ENCODE data around the gene RAD52.

RAD52 gene

DNA sequence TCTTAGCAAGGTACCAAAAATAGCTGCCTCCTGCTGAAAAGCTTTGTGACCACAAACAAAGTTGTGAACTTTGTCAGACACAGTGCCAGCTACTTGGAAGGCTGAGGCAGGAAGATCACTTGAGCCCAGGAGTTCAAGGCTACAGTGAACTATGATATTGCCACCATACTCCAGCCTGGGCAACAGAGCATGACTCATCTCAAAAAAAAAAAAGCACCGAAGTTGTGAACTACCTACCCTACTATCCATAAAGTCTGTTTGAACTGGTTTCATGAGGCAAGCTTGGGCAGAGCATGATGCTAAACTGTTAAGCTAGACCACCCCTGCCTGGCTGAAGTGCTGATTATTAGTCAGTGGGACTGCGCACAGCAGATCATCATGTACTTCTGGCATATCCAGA, 75.5 kb downstream of the RAD52 start:
- no peaks in the 10 kb centered on the region for H4K20me1 ChIP-seq (ENCODE audit: insufficient read depth, low read length)
- no peaks in the 10 kb centered on the region for H3K9me3 ChIP-seq (ENCODE audit: insufficient read depth, low read length)
- no peaks in the 10 kb centered on the region for H3K79me2 ChIP-seq (ENCODE audit: low read length)
- H3K4me1 ChIP-seq (ENCODE audit: low read length): peaks cover 8% of the 10 kb centered on the region
- H3K27ac ChIP-seq (ENCODE audit: low read length): no peak overlapping the region
- peaks cover 44% of the 10 kb centered on the region for H3K36me3 ChIP-seq (replicated peaks; ENCODE audit: low read depth, low read length)
- H3K4me2 ChIP-seq (ENCODE audit: low read length): no peak overlapping the region
- no peak overlapping the region for H3K4me3 ChIP-seq (ENCODE audit: low read length)
- no peak overlapping the region for H2AFZ ChIP-seq (ENCODE audit: low read depth, low read length)
- TF ChIP-seq CTCF (IDR thresholded peaks at IDR 0.05; ENCODE audit: low read depth, low read length) (no peak), EZH2phosphoT487 (IDR thresholded peaks at IDR 0.05; ENCODE audit: low read depth) (no peak)
- no peaks in the 10 kb centered on the region for H3K27me3 ChIP-seq (ENCODE audit: low read depth, low read length)
- no peak overlapping the region for H3K9ac ChIP-seq (ENCODE audit: low read length)

DNA sequence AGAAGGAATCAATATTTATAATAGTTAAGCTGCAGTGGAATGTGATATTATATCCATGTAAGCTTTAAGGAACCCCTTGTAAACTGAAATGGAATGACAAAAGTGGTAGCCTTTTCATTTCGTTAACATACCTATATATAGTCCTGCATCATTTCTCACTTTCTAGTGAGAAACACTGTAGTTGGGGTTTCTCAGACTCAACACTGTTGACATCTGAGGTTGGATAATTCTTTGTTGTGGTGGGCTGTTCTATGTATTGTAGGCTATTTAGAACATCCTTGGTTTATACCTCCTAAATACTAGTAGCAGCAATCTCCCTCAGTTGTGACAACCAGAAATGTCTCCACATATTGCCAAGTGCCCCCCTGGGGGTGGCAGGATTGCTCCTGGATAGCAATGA, 79.1 kb downstream of the RAD52 start:
- no peaks in the 10 kb centered on the region for H3K79me2 ChIP-seq (ENCODE audit: low read length)
- peaks cover 45% of the 10 kb centered on the region for H3K36me3 ChIP-seq (replicated peaks; ENCODE audit: low read depth, low read length)
- peaks cover 21% of the 10 kb centered on the region for H3K4me1 ChIP-seq (ENCODE audit: low read length)
- no peak overlapping the region for H2AFZ ChIP-seq (ENCODE audit: low read depth, low read length)
- 0 out of 2 replicates have a peak, but pooled peaks cover 8% of the 10 kb centered on the region for H4K20me1 ChIP-seq (ENCODE audit: insufficient read depth, low read length)
- no peaks in the 10 kb centered on the region for H3K9me3 ChIP-seq (ENCODE audit: insufficient read depth, low read length)
- H3K4me2 ChIP-seq (ENCODE audit: low read length): no peak overlapping the region
- no peaks in the 10 kb centered on the region for H3K27me3 ChIP-seq (ENCODE audit: low read depth, low read length)
- H3K27ac ChIP-seq (ENCODE audit: low read length): no peak overlapping the region
- no peak overlapping the region for H3K4me3 ChIP-seq (ENCODE audit: low read length)
- H3K9ac ChIP-seq (ENCODE audit: low read length): no peak overlapping the region
- TF ChIP-seq CTCF (IDR thresholded peaks at IDR 0.05; ENCODE audit: low read depth, low read length) (no peak), EZH2phosphoT487 (IDR thresholded peaks at IDR 0.05; ENCODE audit: low read depth) (no peak)

DNA sequence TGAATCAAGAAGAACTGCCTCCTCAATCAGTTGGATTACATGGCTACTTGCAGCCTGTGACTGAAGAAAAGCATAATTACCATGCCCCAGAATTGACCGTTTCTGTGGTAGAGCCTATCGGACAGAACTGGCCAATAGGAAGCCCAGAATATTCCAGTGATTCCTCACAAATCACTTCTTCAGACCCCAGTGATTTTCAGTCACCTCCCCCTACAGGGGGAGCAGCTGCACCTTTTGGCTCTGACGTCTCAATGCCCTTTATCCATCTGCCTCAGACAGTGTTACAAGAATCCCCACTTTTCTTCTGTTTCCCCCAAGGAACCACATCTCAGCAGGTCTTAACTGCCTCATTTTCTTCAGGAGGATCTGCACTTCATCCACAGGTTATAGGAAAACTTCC, 80.8 kb downstream of the RAD52 start:
- Histone ChIP-seq H3K4me3 (ENCODE audit: low read length) (no peak overlapping the region), H3K27ac (ENCODE audit: low read length) (peak overlapping the region; percentile 40; the same call in 1 of the 2 replicates), H3K27me3 (ENCODE audit: low read depth, low read length) (no peaks in the 10 kb centered on the region), H4K20me1 (ENCODE audit: insufficient read depth, low read length) (0 out of 2 replicates have a peak, but pooled peaks cover 8% of the 10 kb centered on the region), H3K4me1 (ENCODE audit: low read length) (peaks cover 21% of the 10 kb centered on the region), H2AFZ (ENCODE audit: low read depth, low read length) (no peak overlapping the region), H3K9ac (ENCODE audit: low read length) (no peak overlapping the region), H3K9me3 (ENCODE audit: insufficient read depth, low read length) (no peaks in the 10 kb centered on the region), H3K4me2 (ENCODE audit: low read length) (no peak overlapping the region), H3K36me3 (replicated peaks; ENCODE audit: low read depth, low read length) (peaks cover 33% of the 10 kb centered on the region), H3K79me2 (ENCODE audit: low read length) (no peaks in the 10 kb centered on the region)
- TF ChIP-seq CTCF (IDR thresholded peaks at IDR 0.05; ENCODE audit: low read depth, low read length) (peak; percentile 40; the same call in 1 of the 2 replicates), EZH2phosphoT487 (IDR thresholded peaks at IDR 0.05; ENCODE audit: low read depth) (no peak)

- Histone ChIP-seq H3K4me3 (ENCODE audit: low read length) (no peak overlapping the region), H4K20me1 (ENCODE audit: insufficient read depth, low read length) (0 out of 2 replicates have a peak, but pooled peaks cover 8% of the 10 kb centered on the region), H3K4me1 (ENCODE audit: low read length) (peaks cover 21% of the 10 kb centered on the region), H3K9ac (ENCODE audit: low read length) (no peak overlapping the region), H3K27me3 (ENCODE audit: low read depth, low read length) (no peaks in the 10 kb centered on the region), H3K79me2 (ENCODE audit: low read length) (no peaks in the 10 kb centered on the region), H3K36me3 (replicated peaks; ENCODE audit: low read depth, low read length) (peaks cover 36% of the 10 kb centered on the region), H2AFZ (ENCODE audit: low read depth, low read length) (no peak overlapping the region), H3K9me3 (ENCODE audit: insufficient read depth, low read length) (no peaks in the 10 kb centered on the region), H3K4me2 (ENCODE audit: low read length) (no peak overlapping the region), H3K27ac (ENCODE audit: low read length) (peak overlapping the region; percentile 40)
- TF ChIP-seq CTCF (IDR thresholded peaks at IDR 0.05; ENCODE audit: low read depth, low read length): no peak
These were observed 81.6 kb downstream of the RAD52 start for GRCh38 chr12:867905-868304.
